ENCODE measurements around the gene ADAMTSL1.

Gene ADAMTSL1

GRCh38 chr9:18683851-18684250, 209.9 kb downstream of the ADAMTSL1 start:
- H3K27ac ChIP-seq (ENCODE audit: low read depth, low read length): no peak overlapping the region
- H3K9ac ChIP-seq (ENCODE audit: low read length in 5 of 5): no peak overlapping the region
- no peaks in the 10 kb centered on the region for H3K36me3 ChIP-seq (ENCODE audit: control insufficient read depth in 5 of 5, insufficient read depth in 5 of 5, low read length in 5 of 5)
- no peaks in the 10 kb centered on the region for H3K9me3 ChIP-seq (ENCODE audit: control insufficient read depth in 5 of 5, low read length in 5 of 5)
- H3K27me3 ChIP-seq (ENCODE audit: control insufficient read depth in 5 of 5, insufficient read depth in 4 of 5, low read length in 5 of 5): no peaks in the 10 kb centered on the region
- H3K4me1 ChIP-seq (ENCODE audit: control insufficient read depth in 5 of 5, insufficient read depth in 5 of 5, low read length in 5 of 5): peaks cover 0 to 15% (median 9%) of the 10 kb centered on the region in 5 donors
- no peak overlapping the region for H3K4me3 ChIP-seq (ENCODE audit: low read depth in 1 of 5, low read length in 5 of 5)

- Histone ChIP-seq H3K4me1 (ENCODE audit: control insufficient read depth in 5 of 5, insufficient read depth in 5 of 5, low read length in 5 of 5) (peaks cover 0 to 12% (median 7%) of the 10 kb centered on the region in 5 donors), H3K36me3 (ENCODE audit: control insufficient read depth in 5 of 5, insufficient read depth in 5 of 5, low read length in 5 of 5) (no peaks in the 10 kb centered on the region), H3K9ac (ENCODE audit: low read length in 5 of 5) (no peak overlapping the region), H3K4me3 (ENCODE audit: low read depth in 1 of 5, low read length in 5 of 5) (no peak overlapping the region), H3K9me3 (ENCODE audit: control insufficient read depth in 5 of 5, low read length in 5 of 5) (no peaks in the 10 kb centered on the region), H3K27me3 (ENCODE audit: control insufficient read depth in 5 of 5, insufficient read depth in 4 of 5, low read length in 5 of 5) (no peaks in the 10 kb centered on the region), H3K27ac (ENCODE audit: low read depth, low read length) (no peak overlapping the region)
Measured at GRCh38 chr9:18684593-18685317, 210.8 kb downstream of the ADAMTSL1 start.

- H3K4me1 ChIP-seq (ENCODE audit: control insufficient read depth in 5 of 5, insufficient read depth in 5 of 5, low read length in 5 of 5): peaks cover 0 to 12% (median 8%) of the 10 kb centered on the region in 5 donors
- no peaks in the 10 kb centered on the region for H3K27me3 ChIP-seq (ENCODE audit: control insufficient read depth in 5 of 5, insufficient read depth in 4 of 5, low read length in 5 of 5)
- no peaks in the 10 kb centered on the region for H3K36me3 ChIP-seq (ENCODE audit: control insufficient read depth in 5 of 5, insufficient read depth in 5 of 5, low read length in 5 of 5)
- no peak overlapping the region for H3K9ac ChIP-seq (ENCODE audit: low read length in 5 of 5)
- H3K4me3 ChIP-seq (ENCODE audit: low read depth in 1 of 5, low read length in 5 of 5): no peak overlapping the region
- no peak overlapping the region for H3K27ac ChIP-seq (ENCODE audit: low read depth, low read length)
- no peaks in the 10 kb centered on the region for H3K9me3 ChIP-seq (ENCODE audit: control insufficient read depth in 5 of 5, low read length in 5 of 5)
Measured at GRCh38 chr9:18688581-18689565, 214.9 kb downstream of the ADAMTSL1 start.

- Histone ChIP-seq H3K36me3 (ENCODE audit: control insufficient read depth in 5 of 5, insufficient read depth in 5 of 5, low read length in 5 of 5) (no peaks in the 10 kb centered on the region), H3K9ac (ENCODE audit: low read length in 5 of 5) (no peak overlapping the region), H3K4me3 (ENCODE audit: low read depth in 1 of 5, low read length in 5 of 5) (no peak overlapping the region), H3K9me3 (ENCODE audit: control insufficient read depth in 5 of 5, low read length in 5 of 5) (peaks cover 0 to 4% (median 3%) of the 10 kb centered on the region in 5 donors), H3K27ac (ENCODE audit: low read depth, low read length) (no peak overlapping the region), H3K4me1 (ENCODE audit: control insufficient read depth in 5 of 5, insufficient read depth in 5 of 5, low read length in 5 of 5) (peaks cover 0 to 9% (median 4%) of the 10 kb centered on the region in 5 donors), H3K27me3 (ENCODE audit: control insufficient read depth in 5 of 5, insufficient read depth in 4 of 5, low read length in 5 of 5) (no peaks in the 10 kb centered on the region)
Measured at GRCh38 chr9:18689921-18690320, 216.0 kb downstream of the ADAMTSL1 start.

- peaks cover 0 to 6% (median 0%) of the 10 kb centered on the region in 5 donors for H3K4me1 ChIP-seq (ENCODE audit: control insufficient read depth in 5 of 5, insufficient read depth in 5 of 5, low read length in 5 of 5)
- no peak overlapping the region for H3K27ac ChIP-seq (ENCODE audit: low read depth, low read length)
- no peaks in the 10 kb centered on the region for H3K27me3 ChIP-seq (ENCODE audit: control insufficient read depth in 5 of 5, insufficient read depth in 4 of 5, low read length in 5 of 5)
- H3K9me3 ChIP-seq (ENCODE audit: control insufficient read depth in 5 of 5, low read length in 5 of 5): peaks cover 0 to 15% (median 6%) of the 10 kb centered on the region in 5 donors
- no peaks in the 10 kb centered on the region for H3K36me3 ChIP-seq (ENCODE audit: control insufficient read depth in 5 of 5, insufficient read depth in 5 of 5, low read length in 5 of 5)
- no peak overlapping the region for H3K9ac ChIP-seq (ENCODE audit: low read length in 5 of 5)
- H3K4me3 ChIP-seq (ENCODE audit: low read depth in 1 of 5, low read length in 5 of 5): no peak overlapping the region
Measured at GRCh38 chr9:18692268-18692667, 218.3 kb downstream of the ADAMTSL1 start.

GRCh38 chr9:18692962-18693361, 219.0 kb downstream of the ADAMTSL1 start:
- Histone ChIP-seq H3K27ac (ENCODE audit: low read depth, low read length) (no peak overlapping the region), H3K36me3 (ENCODE audit: control insufficient read depth in 5 of 5, insufficient read depth in 5 of 5, low read length in 5 of 5) (no peaks in the 10 kb centered on the region), H3K9me3 (ENCODE audit: control insufficient read depth in 5 of 5, low read length in 5 of 5) (peaks cover 0 to 15% (median 6%) of the 10 kb centered on the region in 5 donors), H3K4me1 (ENCODE audit: control insufficient read depth in 5 of 5, insufficient read depth in 5 of 5, low read length in 5 of 5) (peaks cover 0 to 6% (median 0%) of the 10 kb centered on the region in 5 donors), H3K9ac (ENCODE audit: low read length in 5 of 5) (no peak overlapping the region), H3K27me3 (ENCODE audit: control insufficient read depth in 5 of 5, insufficient read depth in 4 of 5, low read length in 5 of 5) (no peaks in the 10 kb centered on the region), H3K4me3 (ENCODE audit: low read depth in 1 of 5, low read length in 5 of 5) (no peak overlapping the region)

- Histone ChIP-seq H3K4me3 (ENCODE audit: low read depth in 1 of 5, low read length in 5 of 5) (no peak overlapping the region), H3K4me1 (ENCODE audit: control insufficient read depth in 5 of 5, insufficient read depth in 5 of 5, low read length in 5 of 5) (peaks cover 0 to 11% (median 0%) of the 10 kb centered on the region in 5 donors), H3K27me3 (ENCODE audit: control insufficient read depth in 5 of 5, insufficient read depth in 4 of 5, low read length in 5 of 5) (no peaks in the 10 kb centered on the region), H3K9ac (ENCODE audit: low read length in 5 of 5) (no peak overlapping the region), H3K9me3 (ENCODE audit: control insufficient read depth in 5 of 5, low read length in 5 of 5) (peaks cover 0 to 15% (median 6%) of the 10 kb centered on the region in 5 donors), H3K36me3 (ENCODE audit: control insufficient read depth in 5 of 5, insufficient read depth in 5 of 5, low read length in 5 of 5) (no peaks in the 10 kb centered on the region), H3K27ac (ENCODE audit: low read depth, low read length) (no peak overlapping the region)
Measured at GRCh38 chr9:18694959-18695668, 221.2 kb downstream of the ADAMTSL1 start.

GRCh38 chr9:18698992-18699391, 225.0 kb downstream of the ADAMTSL1 start:
- Histone ChIP-seq H3K9me3 (ENCODE audit: control insufficient read depth in 5 of 5, low read length in 5 of 5) (peaks cover 0 to 15% (median 6%) of the 10 kb centered on the region in 5 donors), H3K4me1 (ENCODE audit: control insufficient read depth in 5 of 5, insufficient read depth in 5 of 5, low read length in 5 of 5) (peaks cover 0 to 16% (median 0%) of the 10 kb centered on the region in 5 donors), H3K36me3 (ENCODE audit: control insufficient read depth in 5 of 5, insufficient read depth in 5 of 5, low read length in 5 of 5) (no peaks in the 10 kb centered on the region), H3K27me3 (ENCODE audit: control insufficient read depth in 5 of 5, insufficient read depth in 4 of 5, low read length in 5 of 5) (no peaks in the 10 kb centered on the region), H3K27ac (ENCODE audit: low read depth, low read length) (no peak overlapping the region), H3K9ac (ENCODE audit: low read length in 5 of 5) (no peak overlapping the region), H3K4me3 (ENCODE audit: low read depth in 1 of 5, low read length in 5 of 5) (no peak overlapping the region)

- peaks cover 0 to 13% (median 4%) of the 10 kb centered on the region in 5 donors for H3K9me3 ChIP-seq (ENCODE audit: control insufficient read depth in 5 of 5, low read length in 5 of 5)
- H3K9ac ChIP-seq (ENCODE audit: low read length in 5 of 5): no peak overlapping the region
- H3K4me3 ChIP-seq (ENCODE audit: low read depth in 1 of 5, low read length in 5 of 5): no peak overlapping the region
- no peak overlapping the region for H3K27ac ChIP-seq (ENCODE audit: low read depth, low read length)
- peaks cover 0 to 16% (median 0%) of the 10 kb centered on the region in 5 donors for H3K4me1 ChIP-seq (ENCODE audit: control insufficient read depth in 5 of 5, insufficient read depth in 5 of 5, low read length in 5 of 5)
- H3K27me3 ChIP-seq (ENCODE audit: control insufficient read depth in 5 of 5, insufficient read depth in 4 of 5, low read length in 5 of 5): no peaks in the 10 kb centered on the region
- H3K36me3 ChIP-seq (ENCODE audit: control insufficient read depth in 5 of 5, insufficient read depth in 5 of 5, low read length in 5 of 5): no peaks in the 10 kb centered on the region
Measured at GRCh38 chr9:18699764-18700163, 225.8 kb downstream of the ADAMTSL1 start.

All from subcutaneous abdominal adipose tissue (tissue), 5 donors.